H1 (cell line): ENCODE data around the gene P2RX1. TPM values are rescaled to one million over a fixed set of nuclear protein-coding genes. Genes with fewer than 3 reads are reported as not detected.

Source experiments
- CTCF ChIA-PET: fragments of 300-600 bp; sonication (Branson Sonifier 250); formaldehyde crosslinking; loops from one replicate; lab custom pipeline; 2021; ENCODE audit not compliant: partially characterized antibody; lab: Charles Lee
- POLR2A ChIA-PET: fragments of 300-600 bp; sonication (Branson Sonifier 250); formaldehyde crosslinking; loops from one replicate; lab custom pipeline; 2021; ENCODE audit warnings: inconsistent platforms; ENCODE audit not compliant: partially characterized antibody; lab: Charles Lee
- DNase-seq, 2 experiments: peaks; one replicate each; pipeline versions ENCODE4 v3.0.0 to v3.0.0-alpha.2; 2010 to 2022; ENCODE audit warnings: low spot score in 2 of 2, low read depth in 1 of 2, mixed read lengths in 1 of 2
- FAIRE-seq: peaks from 2 replicates; lab custom pipeline; 2011; peaks lifted over from hg19 to GRCh38; lab: Jason Lieb, UNC
- H2AFZ ChIP-seq: 2 replicates; pipeline ENCODE4 v1.8.1; 2012; ENCODE audit warnings: low read length, inconsistent platforms
- H2AK5ac ChIP-seq: 2 replicates; pipeline ENCODE4 v1.6.1; 2013; ENCODE audit warnings: low read depth, low read length
- H2BK120ac ChIP-seq: replicated peaks from 2 replicates; pipeline ENCODE3; 2013; ENCODE audit warnings: low read depth, low read length, inconsistent platforms
- H2BK12ac ChIP-seq: 2 replicates; pipeline ENCODE4 v1.6.1; 2013; ENCODE audit warnings: low read depth, low read length
- H2BK15ac ChIP-seq: 2 replicates; pipeline ENCODE4 v1.6.1; 2013; ENCODE audit warnings: low read length
- H2BK20ac ChIP-seq: 2 replicates; pipeline ENCODE4 v1.6.1; 2013; ENCODE audit warnings: low read length
- H2BK5ac ChIP-seq: 2 replicates; pipeline ENCODE4 v1.6.1; 2013; ENCODE audit warnings: low read depth, low read length
- H3K14ac ChIP-seq: 2 replicates; pipeline ENCODE4 v1.6.1; 2013; ENCODE audit warnings: inconsistent platforms; ENCODE audit not compliant: insufficient read length
- H3K18ac ChIP-seq: 2 replicates; pipeline ENCODE4 v1.6.1; 2013; ENCODE audit warnings: low read length; ENCODE audit errors: extremely low read depth
- H3K23ac ChIP-seq: 2 replicates; pipeline ENCODE4 v1.6.1; 2013; ENCODE audit warnings: inconsistent platforms; ENCODE audit not compliant: insufficient read length
- H3K23me2 ChIP-seq: 2 replicates; pipeline ENCODE4 v1.6.1; 2013; ENCODE audit warnings: low read depth, low read length
- H3K27ac ChIP-seq: 2 replicates; pipeline ENCODE4 v1.6.1; 2011; ENCODE audit warnings: low read depth, low read length, inconsistent platforms
- H3K27me3 ChIP-seq, 4 experiments: replicated peaks in 1 of 4; 1 replicate in 1 of 4; 2 replicates in 3 of 4; pipeline versions ENCODE4 v1.6.1 to v1.8.1; 2011 to 2013; ENCODE audit warnings: low read length in 3 of 4, mild to moderate bottlenecking in 3 of 4, inconsistent platforms in 2 of 4, mixed read lengths in 2 of 4, moderate library complexity in 1 of 4; ENCODE audit not compliant: control insufficient read depth in 3 of 4, insufficient read depth in 3 of 4; ENCODE audit errors: extremely low read depth in 1 of 4
- H3K36me3 ChIP-seq, 4 experiments: 2 replicates each; pipeline versions ENCODE4 v1.6.1 to v1.8.1; 2011 to 2013; ENCODE audit warnings: mild to moderate bottlenecking in 4 of 4, low read length in 3 of 4, moderate library complexity in 2 of 4, control low read depth in 1 of 4, inconsistent platforms in 1 of 4; ENCODE audit not compliant: insufficient read depth in 4 of 4, control insufficient read depth in 2 of 4
- H3K4ac ChIP-seq: replicated peaks from 2 replicates; pipeline ENCODE3; 2013; ENCODE audit warnings: low read length, low read depth, mixed read lengths, inconsistent platforms; ENCODE audit not compliant: insufficient read length
- H3K4me1 ChIP-seq, 4 experiments: replicated peaks in 1 of 4; 1 replicate in 1 of 4; 2 replicates in 3 of 4; pipeline versions ENCODE4 v1.6.1 to v1.8.1; 2011 to 2013; ENCODE audit warnings: low read length in 3 of 4, inconsistent platforms in 2 of 4, mixed read lengths in 1 of 4; ENCODE audit not compliant: insufficient read depth in 4 of 4, control insufficient read depth in 3 of 4
- H3K4me2 ChIP-seq, 2 experiments: 2 replicates each; pipeline versions ENCODE4 v1.6.1 to v1.8.1; 2011 to 2013; ENCODE audit warnings: low read depth in 2 of 2, low read length in 2 of 2, control low read depth in 1 of 2, inconsistent platforms in 1 of 2, mild to moderate bottlenecking in 1 of 2; ENCODE audit not compliant: insufficient read depth in 1 of 2
- H3K4me3 ChIP-seq, 4 experiments: fragments of 200-600, 300-600 bp in 1 of 4; sonication (generic), shearing (Covaris generic), sonication (Bioruptor Twin) in 1 of 4; 2 replicates each; pipeline versions ENCODE4 v1.5.1 to v1.8.1; 2011 to 2016; ENCODE audit warnings: low read length in 4 of 4, low read depth in 3 of 4, control low read depth in 2 of 4, inconsistent platforms in 2 of 4, mild to moderate bottlenecking in 2 of 4, mixed read lengths in 1 of 4, moderate library complexity in 1 of 4; ENCODE audit not compliant: insufficient read depth in 2 of 4; ENCODE audit errors: extremely low read depth in 1 of 4
- H3K56ac ChIP-seq: replicated peaks from 2 replicates; pipeline ENCODE3; 2013; ENCODE audit warnings: low read depth, mild to moderate bottlenecking, mixed read lengths, low read length, inconsistent platforms; ENCODE audit not compliant: insufficient read length
- H3K79me1 ChIP-seq: 2 replicates; pipeline ENCODE4 v1.6.1; 2013; ENCODE audit warnings: low read depth, low read length, control low read depth
- H3K79me2 ChIP-seq, 2 experiments: 2 replicates each; pipeline versions ENCODE4 v1.6.1 to v1.8.1; 2012 to 2013; ENCODE audit warnings: low read length in 2 of 2, mild to moderate bottlenecking in 2 of 2, inconsistent platforms in 1 of 2; ENCODE audit not compliant: insufficient read depth in 2 of 2, control insufficient read depth in 1 of 2
- H3K9ac ChIP-seq, 4 experiments: replicated peaks in 1 of 4; 1 replicate in 1 of 4; 2 replicates in 3 of 4; pipeline versions ENCODE4 v1.6.1 to v1.8.1; 2011 to 2013; ENCODE audit warnings: low read depth in 3 of 4, low read length in 3 of 4, control low read depth in 2 of 4, mild to moderate bottlenecking in 2 of 4, moderate library complexity in 2 of 4, inconsistent platforms in 1 of 4; ENCODE audit errors: extremely low read depth in 1 of 4
- H3K9me3 ChIP-seq, 2 experiments: 2 replicates each; pipeline versions ENCODE4 v1.6.1 to v1.8.1; 2012 to 2013; ENCODE audit warnings: mild to moderate bottlenecking in 2 of 2, moderate library complexity in 2 of 2, control low read depth in 1 of 2, inconsistent platforms in 1 of 2, low read depth in 1 of 2, low read length in 1 of 2, mixed read lengths in 1 of 2; ENCODE audit not compliant: insufficient read depth in 2 of 2
- H4K20me1 ChIP-seq, 2 experiments: replicated peaks in 1 of 2; 2 replicates each; pipeline versions ENCODE3 to v1.8.1; 2011 to 2013; ENCODE audit warnings: inconsistent platforms in 2 of 2, low read length in 2 of 2, mild to moderate bottlenecking in 1 of 2; ENCODE audit not compliant: insufficient read depth in 2 of 2, control insufficient read depth in 1 of 2
- H4K5ac ChIP-seq: 2 replicates; pipeline ENCODE4 v1.6.1; 2013; ENCODE audit warnings: low read length, low read depth, mixed read lengths, inconsistent platforms; ENCODE audit not compliant: insufficient read length
- H4K8ac ChIP-seq: 2 replicates; pipeline ENCODE4 v1.8.0; 2013; ENCODE audit warnings: mild to moderate bottlenecking, moderate library complexity, low read length, inconsistent platforms; ENCODE audit not compliant: insufficient read depth; ENCODE audit errors: extremely low read depth
- H4K91ac ChIP-seq: replicated peaks from 2 replicates; pipeline ENCODE3; 2013; ENCODE audit warnings: low read length, mixed read lengths, inconsistent platforms; ENCODE audit not compliant: insufficient read length
- KDM1A ChIP-seq: fragments of 200-600, 300-600 bp; sonication (generic); IDR thresholded peaks from 2 replicates; pipeline ENCODE4 v1.7.1; 2016; ENCODE audit warnings: mild to moderate bottlenecking, low read length, borderline replicate concordance
- WGBS, 2 experiments: shearing (Covaris generic) in 1 of 2; methylation state at CpG; one replicate each; pipeline versions ENCODE4 v1.1.6 to v1.1.7; 2013 to 2015; ENCODE audit warnings: low lambda C conversion rate in 2 of 2, mixed read lengths in 2 of 2, inconsistent platforms in 1 of 2, low coverage in 1 of 2, missing lambda C conversion rate in 1 of 2; ENCODE audit not compliant: insufficient replicate concordance in 2 of 2, insufficient coverage in 1 of 2, insufficient read length in 1 of 2; ENCODE audit errors: extremely low coverage in 1 of 2, missing lambda C conversion rate in 1 of 2; 5-methylcytosine and 5-hydroxymethylcytosine counted together
- polyA plus RNA-seq, 7 experiments: library from polyadenylated mRNA; depleted of rRNA in 3 of 7; stranded (reverse) in 5 of 7; unstranded in 2 of 7; fragments of >200 nt in 5 of 7; fragments of 200-250 nt in 2 of 7; gene quantifications; 1 replicate in 5 of 7; 2 replicates in 1 of 7; 4 replicates in 1 of 7; pipeline versions ENCODE4 v1.2.1 to v1.2.3, GENCODE V29; 2011 to 2013; ENCODE audit warnings: missing spikeins in 2 of 7, mixed read lengths in 2 of 7
- total RNA-seq: library from RNA; stranded (reverse); fragmentation: NEBNext Ultra II Directional; extraction: Animal tissue kit (Norgen Biotek cat#: 25700); gene quantifications from 2 replicates; pipeline ENCODE4 v1.2.1, GENCODE V29; 2021
- TF ChIP-seq, protein P1 (sequence below): IDR thresholded peaks from 2 replicates; pipeline ENCODE4 v1.6.1; 2012; ENCODE audit warnings: inconsistent platforms

Gene P2RX1
- total and polyA plus RNA-seq, 2 of the 8 experiments (the other 6 are each of a cell fraction or from before 2014, with no cell fraction given): 0.45 to 1.1 TPM

- H3K14ac ChIP-seq: no peak overlapping the region
- peak overlapping the region; percentile 72; the same call in 1 of the 2 replicates for H2AK5ac ChIP-seq
- 0 out of 2 replicates have a peak overlapping the region, but pooled peaks have one; percentile 8 for H2BK20ac ChIP-seq
- peak overlapping the region; percentile 9 for H3K4ac ChIP-seq
- peak overlapping the region; percentile 25 for H2BK120ac ChIP-seq
- H2BK15ac ChIP-seq: peak overlapping the region; percentile 34
- H2BK5ac ChIP-seq: peak overlapping the region; percentile 97; the same call in 1 of the 2 replicates
- H3K27ac ChIP-seq: no peak overlapping the region
- peaks cover 6 to 22% (median 18%) of the 10 kb centered on the region in 4 experiments for H3K4me1 ChIP-seq
- no peaks in the 10 kb centered on the region; a peak in 1 of 4 replicates for H3K79me2 ChIP-seq
- no peak overlapping the region for H4K8ac ChIP-seq
- no peak overlapping the region for H3K9ac ChIP-seq
- FAIRE-seq (no peak), DNase-seq (no peak)
- no peak overlapping the region for H3K23ac ChIP-seq
- H3K4me3 ChIP-seq: no peak overlapping the region
- no peak overlapping the region for H3K18ac ChIP-seq
- H4K5ac ChIP-seq: no peak overlapping the region
- TF ChIP-seq, protein P1, sequence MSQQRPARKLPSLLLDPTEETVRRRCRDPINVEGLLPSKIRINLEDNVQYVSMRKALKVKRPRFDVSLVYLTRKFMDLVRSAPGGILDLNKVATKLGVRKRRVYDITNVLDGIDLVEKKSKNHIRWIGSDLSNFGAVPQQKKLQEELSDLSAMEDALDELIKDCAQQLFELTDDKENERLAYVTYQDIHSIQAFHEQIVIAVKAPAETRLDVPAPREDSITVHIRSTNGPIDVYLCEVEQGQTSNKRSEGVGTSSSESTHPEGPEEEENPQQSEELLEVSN: no peak
- 0 out of 2 replicates have a peak, but pooled peaks have one; percentile 23 for TF ChIP-seq KDM1A
- peak overlapping the region; percentile 1 for H4K91ac ChIP-seq
- 76% methylated on average over 5 of the region's 5 CpGs; no CpG with 5 or more reads in 1 of the 2 experiments for WGBS, 2 experiments
- CTCF ChIA-PET: interaction anchor here (0.5 to 3.8 kb wide), 10 partner anchors 9 to 112 kb away, joined by 3 to 17 read pairs (median 4); no protein-coding TSS in a partner anchor
- peak overlapping the region in 1 of 2 experiments; percentile 77; a peak in 1 of 4 replicates for H3K4me2 ChIP-seq
- no peaks in the 10 kb centered on the region for H3K36me3 ChIP-seq
- POLR2A ChIA-PET: interaction anchor here (0.8 to 3.5 kb wide), 4 partner anchors 9 to 28 kb away, joined by 3 to 22 read pairs (median 4); no protein-coding TSS in a partner anchor
- no peaks in the 10 kb centered on the region for H3K9me3 ChIP-seq
- H3K56ac ChIP-seq: no peak overlapping the region
- peak overlapping the region; percentile 94; the same call in 1 of the 2 replicates for H2BK12ac ChIP-seq
- H3K27me3 ChIP-seq: peaks cover 0 to 6% (median 1%) of the 10 kb centered on the region in 4 experiments; a peak in 3 of 7 replicates
- H3K79me1 ChIP-seq: peaks cover 4% of the 10 kb centered on the region; the same call in 1 of the 2 replicates
- H4K20me1 ChIP-seq: peaks cover 3 to 8% of the 10 kb centered on the region in 2 experiments
- H2AFZ ChIP-seq: no peak overlapping the region
- peaks cover 15% of the 10 kb centered on the region; the same call in 1 of the 2 replicates for H3K23me2 ChIP-seq
Observed at GRCh38 chr17:3894188-3894587, 22.1 kb downstream of the P2RX1 start.
